NCI-H748 treated with DMSO at 0.1 percent for 48 hours (cell line): ENCODE results near the gene DNAJB12.
"Not testable (repeated sequence)": the region's sequence is repeated elsewhere in the genome, so short reads cannot be mapped to it uniquely, and the experiment has no call there.

ENCODE experiments used
- DNase-seq: peaks from one replicate; lab custom pipeline; 2025; lab: John Stamatoyannopoulos, UW

Gene DNAJB12

GRCh38 chr10:72315611-72316385 lies 38.9 kb downstream of the DNAJB12 start:
- no peak for DNase-seq

- no peak for DNase-seq
Measured at GRCh38 chr10:72315054-72315453, 39.7 kb downstream of the DNAJB12 start.

GRCh38 chr10:72314263-72314662 lies 40.5 kb downstream of the DNAJB12 start:
- DNase-seq, result no peak

- DNase-seq, result no peak
Measured at GRCh38 chr10:72312865-72313391, 41.8 kb downstream of the DNAJB12 start.

GRCh38 chr10:72311667-72312066 lies 43.1 kb downstream of the DNAJB12 start:
- DNase-seq, result no peak

- DNase-seq, result no peak
Measured at GRCh38 chr10:72310636-72311035, 44.1 kb downstream of the DNAJB12 start.

- no peak for DNase-seq
Measured at GRCh38 chr10:72310241-72310633, 44.5 kb downstream of the DNAJB12 start.

- no peak for DNase-seq
Measured at GRCh38 chr10:72309290-72310240, 45.2 kb downstream of the DNAJB12 start.

- no peak for DNase-seq
Measured at GRCh38 chr10:72308320-72308987, 46.3 kb downstream of the DNAJB12 start.

GRCh38 chr10:72307711-72308110 lies 47.0 kb downstream of the DNAJB12 start:
- not testable (repeated sequence) for DNase-seq

- no peak for DNase-seq
Measured at GRCh38 chr10:72306215-72306760, 48.4 kb downstream of the DNAJB12 start.

GRCh38 chr10:72303424-72304128 lies 51.1 kb downstream of the DNAJB12 start:
- DNase-seq, result no peak

GRCh38 chr10:72298592-72299519 lies 55.9 kb downstream of the DNAJB12 start:
- no peak for DNase-seq

GRCh38 chr10:72297805-72298591 lies 56.7 kb downstream of the DNAJB12 start:
- DNase-seq, result peak; percentile 75

GRCh38 chr10:72297281-72297804 lies 57.4 kb downstream of the DNAJB12 start:
- no peak for DNase-seq

- not testable (repeated sequence) for DNase-seq
Measured at GRCh38 chr10:72296829-72297280, 57.9 kb downstream of the DNAJB12 start.

- no peak for DNase-seq
Measured at GRCh38 chr10:72295330-72295910, 59.3 kb downstream of the DNAJB12 start.

- DNase-seq, result no peak
Measured at GRCh38 chr10:72292223-72292691, 62.5 kb downstream of the DNAJB12 start.
